Tibial nerve (tissue), 4 donors: ENCODE results near the gene ZNF609. TPM values are rescaled to one million over a fixed set of nuclear protein-coding genes. Genes with fewer than 3 reads are reported as not detected.

Experiments
- DNase-seq, 2 donors: peaks; one replicate each; pipeline ENCODE4 v3.0.0-alpha.2; 2019; ENCODE audit warnings: low spot score in 2 of 2
- H3K27ac ChIP-seq, 4 donors: fragments of 200-600 bp; sonication (generic) in 3 of 4; one replicate each; pipeline ENCODE4 v1.5.1; 2017 to 2019; ENCODE audit warnings: mild to moderate bottlenecking in 1 of 4
- H3K27me3 ChIP-seq, 2 donors: fragments of 200-600 bp; sonication (generic) in 1 of 2; one replicate each; pipeline versions ENCODE4 v1.5.1 to v1.6.0; 2017 to 2019
- H3K36me3 ChIP-seq, 3 donors: fragments of 200-600 bp; sonication (generic); one replicate each; pipeline ENCODE4 v1.5.1; 2018 to 2019
- H3K4me1 ChIP-seq, 4 donors: fragments of 200-600 bp; sonication (generic) in 3 of 4; one replicate each; pipeline ENCODE4 v1.5.1; 2017 to 2019
- H3K4me3 ChIP-seq, 4 donors: fragments of 200-600 bp; sonication (generic) in 3 of 4; one replicate each; pipeline ENCODE4 v1.5.1; 2017 to 2019; ENCODE audit warnings: mild to moderate bottlenecking in 1 of 4, moderate library complexity in 1 of 4
- H3K9me3 ChIP-seq, 4 donors: fragments of 200-600 bp; sonication (generic) in 3 of 4; one replicate each; pipeline ENCODE4 v1.5.1; 2017 to 2019
- EP300 ChIP-seq, 2 donors: sonication (generic); formaldehyde crosslinking; IDR thresholded peaks; one replicate each; pipeline ENCODE4 v1.6.1; 2017; ENCODE audit warnings: antibody characterized with exemption in 2 of 2, mild to moderate bottlenecking in 1 of 2
- POLR2A ChIP-seq, 2 donors: fragments of 450-650 bp; IDR thresholded peaks; one replicate each; pipeline ENCODE4 v1.6.1; 2017; ENCODE audit warnings: antibody characterized with exemption in 2 of 2, mild to moderate bottlenecking in 2 of 2, moderate library complexity in 2 of 2
- WGBS, 2 donors: methylation state at CpG; one replicate each; pipeline ENCODE4 v1.1.5; 2018; 5-methylcytosine and 5-hydroxymethylcytosine counted together
- total RNA-seq, 4 donors: library from RNA; depleted of rRNA; stranded (reverse); fragments of >200 nt; gene quantifications; one replicate each; pipeline ENCODE4 v1.1.0, GENCODE V29; 2016
- TF ChIP-seq, protein P1 (sequence below), 5 experiments: fragments of 200-600 bp in 3 of 5; fragments of 450-650 bp in 2 of 5; sonication (generic) in 3 of 5; IDR thresholded peaks; one replicate each; pipeline ENCODE4 v1.5.1; 2016 to 2019; ENCODE audit warnings: antibody characterized with exemption in 5 of 5, mild to moderate bottlenecking in 3 of 5, moderate library complexity in 2 of 5

Gene ZNF609
- total RNA-seq, 4 donors from 2014 or later = 22.9 to 38.7 (median 27.1) TPM

- no peak overlapping the region for H3K27ac ChIP-seq
- WGBS, 2 donors = 86 to 88% methylated on average over 10 of the region's 10 CpGs
- TF ChIP-seq POLR2A (IDR thresholded peaks at IDR 0.05) = no peak
- TF ChIP-seq, protein P1, sequence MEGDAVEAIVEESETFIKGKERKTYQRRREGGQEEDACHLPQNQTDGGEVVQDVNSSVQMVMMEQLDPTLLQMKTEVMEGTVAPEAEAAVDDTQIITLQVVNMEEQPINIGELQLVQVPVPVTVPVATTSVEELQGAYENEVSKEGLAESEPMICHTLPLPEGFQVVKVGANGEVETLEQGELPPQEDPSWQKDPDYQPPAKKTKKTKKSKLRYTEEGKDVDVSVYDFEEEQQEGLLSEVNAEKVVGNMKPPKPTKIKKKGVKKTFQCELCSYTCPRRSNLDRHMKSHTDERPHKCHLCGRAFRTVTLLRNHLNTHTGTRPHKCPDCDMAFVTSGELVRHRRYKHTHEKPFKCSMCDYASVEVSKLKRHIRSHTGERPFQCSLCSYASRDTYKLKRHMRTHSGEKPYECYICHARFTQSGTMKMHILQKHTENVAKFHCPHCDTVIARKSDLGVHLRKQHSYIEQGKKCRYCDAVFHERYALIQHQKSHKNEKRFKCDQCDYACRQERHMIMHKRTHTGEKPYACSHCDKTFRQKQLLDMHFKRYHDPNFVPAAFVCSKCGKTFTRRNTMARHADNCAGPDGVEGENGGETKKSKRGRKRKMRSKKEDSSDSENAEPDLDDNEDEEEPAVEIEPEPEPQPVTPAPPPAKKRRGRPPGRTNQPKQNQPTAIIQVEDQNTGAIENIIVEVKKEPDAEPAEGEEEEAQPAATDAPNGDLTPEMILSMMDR (IDR thresholded peaks at IDR 0.05) = no peak
- no peak for DNase-seq
- no peak overlapping the region for H3K4me3 ChIP-seq
- no peaks in the 10 kb centered on the region for H3K36me3 ChIP-seq
- H3K27me3 ChIP-seq = no peaks in the 10 kb centered on the region
- H3K9me3 ChIP-seq = no peaks in the 10 kb centered on the region
- peaks cover 0 to 19% (median 18%) of the 10 kb centered on the region in 4 donors for H3K4me1 ChIP-seq
Measured at GRCh38 chr15:64706011-64706911, 245.9 kb downstream of the ZNF609 start.

DNA sequence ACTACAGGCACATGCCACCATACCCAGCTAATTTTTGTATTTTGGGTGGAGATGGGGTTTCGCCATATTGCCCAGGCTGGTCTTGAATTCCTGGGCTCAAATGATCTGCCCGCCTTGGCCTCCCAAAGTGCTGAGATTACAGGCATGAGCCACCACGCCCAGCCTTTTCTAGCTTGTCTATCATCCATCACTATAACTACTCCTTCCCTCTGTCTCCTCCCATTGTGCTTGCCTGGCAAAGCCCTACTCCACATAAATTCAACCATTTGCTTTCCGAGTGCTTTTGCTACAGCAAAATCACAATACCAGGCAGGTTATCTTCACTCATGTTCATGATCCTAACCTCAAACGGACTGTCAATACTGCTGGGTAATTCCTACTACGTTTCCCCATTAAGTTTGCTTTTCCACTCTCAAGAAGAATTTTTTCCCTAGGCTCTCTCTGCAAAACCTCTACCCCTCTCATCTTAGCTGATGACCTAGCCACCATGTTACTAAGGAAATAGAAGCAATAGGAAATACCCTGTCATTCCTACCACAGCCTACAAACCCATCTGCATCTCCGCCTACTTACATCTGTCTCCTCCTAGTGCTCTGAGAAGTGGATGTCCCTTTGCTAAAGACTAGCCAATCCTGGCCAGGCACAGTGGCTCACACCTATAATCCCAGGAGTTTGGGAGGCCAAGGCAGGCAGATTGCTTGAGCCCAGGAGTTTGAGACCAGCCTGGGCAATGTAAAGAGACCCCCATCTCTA, 250.5 kb downstream of the ZNF609 start:
- TF ChIP-seq EP300 (IDR thresholded peaks at IDR 0.05) (no peak), POLR2A (IDR thresholded peaks at IDR 0.05) (no peak)
- TF ChIP-seq, protein P1 (IDR thresholded peaks at IDR 0.05) = no peak
- 92 to 94% methylated on average over 7 of the region's 7 CpGs for WGBS, 2 donors
- no peak overlapping the region for H3K27ac ChIP-seq
- DNase-seq = no peak
- no peaks in the 10 kb centered on the region for H3K4me1 ChIP-seq
- no peaks in the 10 kb centered on the region for H3K36me3 ChIP-seq
- H3K9me3 ChIP-seq = no peaks in the 10 kb centered on the region
- H3K4me3 ChIP-seq = no peak overlapping the region
- H3K27me3 ChIP-seq = no peaks in the 10 kb centered on the region

DNA sequence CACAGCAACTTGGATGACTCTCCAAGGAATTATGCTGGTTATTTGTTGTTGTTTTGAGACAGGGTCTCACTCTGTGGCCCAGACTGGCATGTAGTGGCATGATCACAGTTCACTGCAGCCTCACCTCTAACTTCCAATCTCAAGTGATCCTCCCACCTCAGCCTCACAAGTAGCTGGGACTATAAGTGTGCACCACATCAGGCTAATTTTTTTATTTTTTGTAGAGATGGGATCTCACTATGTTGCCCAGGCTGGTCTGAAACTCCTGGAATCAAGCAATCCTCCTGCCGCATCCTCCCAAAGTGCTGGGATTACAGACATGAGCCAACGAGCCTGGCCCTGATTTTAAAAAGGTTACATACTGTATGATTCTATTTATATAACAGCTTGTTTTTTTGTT, 252.0 kb downstream of the ZNF609 start:
- Histone ChIP-seq H3K27me3 (no peaks in the 10 kb centered on the region), H3K36me3 (no peaks in the 10 kb centered on the region), H3K9me3 (no peaks in the 10 kb centered on the region), H3K4me3 (no peak overlapping the region), H3K27ac (no peak overlapping the region), H3K4me1 (no peaks in the 10 kb centered on the region)
- TF ChIP-seq, protein P1 (IDR thresholded peaks at IDR 0.05) = no peak
- TF ChIP-seq EP300 (IDR thresholded peaks at IDR 0.05) (no peak), POLR2A (IDR thresholded peaks at IDR 0.05) (no peak)
- DNase-seq = no peak
- 71 to 79% methylated on average over 2 of the region's 2 CpGs for WGBS, 2 donors

DNA sequence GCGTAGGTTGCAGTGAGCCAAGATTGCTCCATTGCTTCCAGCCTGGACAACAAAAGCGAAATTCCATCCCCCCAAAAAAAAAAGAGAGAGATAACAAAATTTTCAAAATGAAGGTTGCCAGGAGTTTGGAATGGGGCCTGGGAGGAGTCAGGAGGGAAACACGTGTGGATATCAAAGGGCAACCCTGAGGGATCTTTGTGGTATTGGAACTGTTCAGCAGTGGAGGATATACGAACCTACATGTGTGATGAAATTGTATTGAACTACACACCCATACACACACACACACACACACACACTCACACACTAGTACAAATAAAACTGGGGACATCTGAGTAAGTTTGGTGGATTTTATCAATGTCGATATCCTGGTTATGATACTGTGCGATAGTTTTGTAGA, 253.2 kb downstream of the ZNF609 start:
- no peaks in the 10 kb centered on the region for H3K36me3 ChIP-seq
- no peaks in the 10 kb centered on the region for H3K9me3 ChIP-seq
- H3K4me1 ChIP-seq = peaks cover 0 to 9% (median 5%) of the 10 kb centered on the region in 4 donors
- H3K4me3 ChIP-seq = no peak overlapping the region
- no peak overlapping the region for H3K27ac ChIP-seq
- WGBS, 2 donors = 77 to 83% methylated on average over 6 of the region's 6 CpGs
- no peak for TF ChIP-seq POLR2A (IDR thresholded peaks at IDR 0.05)
- TF ChIP-seq EP300 (IDR thresholded peaks at IDR 0.05) = no peak
- H3K27me3 ChIP-seq = no peaks in the 10 kb centered on the region
- DNase-seq = no peak

- Histone ChIP-seq H3K27me3 (no peaks in the 10 kb centered on the region), H3K27ac (no peak overlapping the region), H3K36me3 (no peaks in the 10 kb centered on the region), H3K9me3 (no peaks in the 10 kb centered on the region), H3K4me1 (peaks cover 0 to 15% (median 7%) of the 10 kb centered on the region in 4 donors), H3K4me3 (no peak overlapping the region)
- WGBS, 2 donors = 80 to 84% methylated on average over 2 of the region's 2 CpGs
- DNase-seq = no peak
- TF ChIP-seq, protein P1 (IDR thresholded peaks at IDR 0.05) = no peak
- TF ChIP-seq POLR2A (IDR thresholded peaks at IDR 0.05) = no peak
- TF ChIP-seq EP300 (IDR thresholded peaks at IDR 0.05) = no peak
Measured at GRCh38 chr15:64716452-64716851, 256.1 kb downstream of the ZNF609 start.
